K562 (cell line): ENCODE results near the gene BMP15. TPM values are rescaled to one million over a fixed set of nuclear protein-coding genes. Genes with fewer than 3 reads are reported as not detected.

ENCODE experiments used
- ATAC-seq: fragments of 200-7000 bp; cut with Tn5 transposase; 3 replicates; pipeline ENCODE4 v1.9.1; 2020; ENCODE audit warnings: moderate library complexity
- BruUV-seq: library from RNA; stranded (reverse); fragments of 400-500 nt; replicated peaks from 2 replicates; lab custom pipeline; 2021; lab: Mats Ljungman, UMichigan
- CTCF ChIA-PET: fragments of 300-600 bp; formaldehyde crosslinking; extraction: SDS; loops from one replicate; lab custom pipeline; 2021; ENCODE audit warnings: low intra/inter-chr PET ratio; lab: Yijun Ruan, JAX
- POLR2A ChIA-PET: fragments of 300-600, 350-650 bp; sonication (Branson Sonifier 250); formaldehyde crosslinking; extraction: SDS; loops from one replicate; lab custom pipeline; 2021; ENCODE audit warnings: antibody characterized with exemption, inconsistent platforms; lab: Yijun Ruan, JAX
- DNase-seq, 4 experiments: peaks; one replicate each; pipeline versions ENCODE4 v3.0.0 to v3.0.0-alpha.2; 2011 to 2018; ENCODE audit warnings: low spot score in 3 of 4, mixed read lengths in 3 of 4; ENCODE audit errors: extremely low read depth in 1 of 4
- FAIRE-seq: peaks from 2 replicates; lab custom pipeline; 2011; peaks lifted over from hg19 to GRCh38; lab: Jason Lieb, UNC
- H2AFZ ChIP-seq: 2 replicates; pipeline ENCODE4 v1.6.0; 2011; ENCODE audit warnings: low read depth, low read length, control low read depth, inconsistent platforms
- H3K27ac ChIP-seq: fragments of 200-600 bp; 3 replicates; pipeline ENCODE4 v1.8.0; 2011; ENCODE audit warnings: low read depth, mild to moderate bottlenecking, control low read depth, inconsistent platforms, low read length, moderate library complexity, mixed read lengths; ENCODE audit errors: extremely low read depth
- H3K27me3 ChIP-seq, 2 experiments: fragments of 300-600 bp in 1 of 2; 2 replicates in 1 of 2; 3 replicates in 1 of 2; pipeline versions ENCODE4 v1.6.0 to v1.8.0; 2011; ENCODE audit warnings: inconsistent platforms in 2 of 2, low read length in 2 of 2, mild to moderate bottlenecking in 1 of 2, mixed read lengths in 1 of 2, moderate library complexity in 1 of 2; ENCODE audit not compliant: control insufficient read depth in 2 of 2, insufficient read depth in 2 of 2
- H3K36me3 ChIP-seq: fragments of 300-600 bp; 3 replicates; pipeline ENCODE4 v1.8.0; 2011; ENCODE audit warnings: mild to moderate bottlenecking, low read length, inconsistent platforms; ENCODE audit not compliant: control insufficient read depth, insufficient read depth
- H3K4me1 ChIP-seq, 2 experiments: fragments of 200-600 bp in 1 of 2; replicated peaks in 1 of 2; 2 replicates in 1 of 2; 3 replicates in 1 of 2; pipeline versions ENCODE4 v1.5.1 to v1.8.0; 2011; ENCODE audit warnings: inconsistent platforms in 2 of 2, low read length in 2 of 2, mild to moderate bottlenecking in 1 of 2, mixed read lengths in 1 of 2, moderate library complexity in 1 of 2; ENCODE audit not compliant: control insufficient read depth in 2 of 2, insufficient read depth in 2 of 2
- H3K4me2 ChIP-seq: 2 replicates; pipeline ENCODE4 v1.6.1; 2011; ENCODE audit warnings: low read length, control low read depth, inconsistent platforms, mixed read lengths; ENCODE audit not compliant: insufficient read depth
- H3K4me3 ChIP-seq: fragments of 200-600 bp; sonication (generic), shearing (Covaris generic); 2 replicates; pipeline ENCODE4 v1.5.1; 2016; ENCODE audit warnings: control low read depth, inconsistent platforms
- H3K79me2 ChIP-seq: fragments of 200-600 bp; 3 replicates; pipeline ENCODE4 v1.8.0; 2011; ENCODE audit warnings: low read length, inconsistent platforms; ENCODE audit not compliant: control insufficient read depth, insufficient read depth
- H3K9ac ChIP-seq, 2 experiments: 2 replicates each; pipeline versions ENCODE4 v1.6.0 to v1.6.1; 2011; ENCODE audit warnings: low read depth in 2 of 2, low read length in 2 of 2, control low read depth in 1 of 2, inconsistent platforms in 1 of 2, mild to moderate bottlenecking in 1 of 2, mixed read lengths in 1 of 2; ENCODE audit not compliant: insufficient read depth in 1 of 2
- H3K9me1 ChIP-seq: one replicate; pipeline ENCODE4 v1.6.0; 2011; ENCODE audit warnings: inconsistent platforms, mild to moderate bottlenecking, low read length, moderate library complexity; ENCODE audit not compliant: control insufficient read depth, insufficient read depth
- H3K9me3 ChIP-seq: replicated peaks from 2 replicates; pipeline ENCODE4 v1.5.1; 2011; ENCODE audit warnings: low read depth, low read length, inconsistent platforms; ENCODE audit not compliant: control insufficient read depth, insufficient read depth
- H4K20me1 ChIP-seq: replicated peaks from 2 replicates; pipeline ENCODE4 v1.6.1; 2011; ENCODE audit warnings: low read length, inconsistent platforms, mixed read lengths; ENCODE audit not compliant: control insufficient read depth, insufficient read depth
- FOXA1 ChIP-seq: fragments of 450-650 bp; IDR thresholded peaks from 2 replicates; pipeline ENCODE4 v1.6.1; 2016; ENCODE audit warnings: mild to moderate bottlenecking, borderline replicate concordance
- HMG20A ChIP-seq: fragments of 450-650 bp; formaldehyde crosslinking; conservative IDR thresholded peaks from 2 replicates; pipeline ENCODE4 v1.4.0; 2020; ENCODE audit warnings: mild to moderate bottlenecking, mixed read lengths
- KLF1 ChIP-seq: fragments of 450-650 bp; IDR thresholded peaks from 2 replicates; pipeline ENCODE4 v1.6.1; 2016; ENCODE audit warnings: missing genetic modification characterization, missing compliant biosample characterization
- RBFOX2 ChIP-seq: fragments of 200-400 bp; formaldehyde crosslinking; IDR thresholded peaks from 2 replicates; pipeline ENCODE4 v1.6.1; 2017; ENCODE audit warnings: low read depth, mild to moderate bottlenecking, low read length, moderate library complexity
- RBM22 ChIP-seq: fragments of 200-400 bp; formaldehyde crosslinking; IDR thresholded peaks from 2 replicates; pipeline ENCODE4 v1.6.1; 2018; ENCODE audit warnings: low read length, low read depth; ENCODE audit not compliant: poor library complexity, severe bottlenecking
- SMAD2 ChIP-seq: fragments of 150-350 bp; IDR thresholded peaks from 2 replicates; pipeline ENCODE4 v1.6.1; 2014; ENCODE audit warnings: low read depth, mild to moderate bottlenecking, low read length
- TSC22D4 ChIP-seq: fragments of 450-650 bp; IDR thresholded peaks from 2 replicates; pipeline ENCODE4 v1.6.1; 2016; ENCODE audit warnings: missing genetic modification characterization, missing biosample characterization, control low read depth
- ZFPM2 ChIP-seq: fragments of 250-450 bp; sonication (Bioruptor Pico); IDR thresholded peaks from 2 replicates; pipeline ENCODE4 v1.5.1; 2022; ENCODE audit warnings: mild to moderate bottlenecking
- ZNF347 ChIP-seq: fragments of 450-650 bp; formaldehyde crosslinking; IDR thresholded peaks from 2 replicates; pipeline ENCODE4 v1.4.0; 2020; ENCODE audit warnings: low read depth, mild to moderate bottlenecking, moderate library complexity
- ZNF589 ChIP-seq: fragments of 200-800 bp; sonication (Bioruptor generic); IDR thresholded peaks from 2 replicates; pipeline ENCODE4 v1.6.1; 2016; ENCODE audit warnings: low read depth, missing genetic modification characterization, missing compliant biosample characterization
- WGBS: fragments of 100-300 bp; shearing (Covaris generic); methylation state at CpG from one replicate; pipeline ENCODE4 v1.1.6; 2016; ENCODE audit warnings: low coverage, mixed read lengths; ENCODE audit not compliant: insufficient coverage; ENCODE audit errors: missing lambda C conversion rate; 5-methylcytosine and 5-hydroxymethylcytosine counted together
- in situ Hi-C: fragments of 300-500 bp; cut with MboI; formaldehyde crosslinking; loops from 4 replicates; pipeline ENCODE4 v1.15.0; 2018; ENCODE audit warnings: inconsistent platforms, mixed read lengths
- intact Hi-C: fragments of 100-400 bp; cut with micrococcal nuclease; formaldehyde crosslinking; loops from 2 replicates; pipeline ENCODE4 v1.14.2; 2022
- polyA plus RNA-seq, 8 experiments: library from polyadenylated mRNA; depleted of rRNA in 4 of 8; stranded (reverse) in 5 of 8; unstranded in 3 of 8; fragments of >200 nt; fragmentation: Nextera tagmentation in 2 of 8; fragmentation: Illumina TruSeq in 1 of 8; extraction: Ambion mirVana in 2 of 8; extraction: Trizol in 1 of 8; gene quantifications; 2 replicates each; pipeline versions ENCODE4 v1.2.1 to v1.2.3, GENCODE V29; 2011 to 2014; ENCODE audit warnings: inconsistent platforms in 1 of 8, missing spikeins in 1 of 8
- total RNA-seq, 7 experiments: library from RNA; depleted of rRNA in 6 of 7; stranded (reverse); fragments of >200 nt in 6 of 7; fragmentation: Illumina TruSeq in 2 of 7; extraction: Trizol in 2 of 7; gene quantifications; 2 replicates each; pipeline versions ENCODE4 v1.2.1 to v1.2.3, GENCODE V29; 2011 to 2021; ENCODE audit warnings: low replicate concordance in 1 of 7
- TF ChIP-seq, protein P1 (sequence below): fragments of 200-800 bp; sonication (Bioruptor generic); IDR thresholded peaks from 2 replicates; pipeline ENCODE4 v1.6.1; 2016; ENCODE audit warnings: missing genetic modification characterization, missing compliant biosample characterization

Gene BMP15
- total and polyA plus RNA-seq, 9 of the 15 experiments (the other 6 are each of a cell fraction or from before 2014, with no cell fraction given) = not detected

DNA sequence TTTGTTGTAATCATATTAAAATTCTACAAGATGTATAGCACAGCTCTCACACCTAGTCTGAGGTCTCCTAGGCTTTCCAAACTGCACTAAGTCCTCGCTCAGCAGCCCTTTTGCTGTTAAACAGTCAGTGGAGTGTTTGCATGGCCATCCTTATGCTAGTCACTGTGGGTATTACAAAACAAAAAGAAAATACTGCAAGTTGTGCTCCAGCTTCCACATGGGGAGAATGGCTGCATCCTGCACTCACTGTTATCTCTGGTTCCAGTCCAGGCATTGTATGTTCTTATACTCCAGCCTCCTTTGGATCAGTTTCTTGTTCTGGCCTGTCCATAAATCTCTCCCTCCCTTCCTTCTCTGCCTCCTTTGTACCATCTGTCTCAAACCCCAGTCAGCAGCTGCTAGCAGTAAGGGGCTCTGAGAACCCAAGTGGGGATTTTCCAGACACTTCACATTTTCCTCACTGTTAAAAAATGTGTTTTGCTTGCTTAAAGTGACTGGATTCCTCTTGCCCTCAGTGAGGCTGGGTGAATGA is 38.5 kb upstream of the BMP15 start:
- Histone ChIP-seq H3K36me3 (no peaks in the 10 kb centered on the region), H3K9me1 (no peaks in the 10 kb centered on the region), H4K20me1 (no peaks in the 10 kb centered on the region), H3K27ac (no peak overlapping the region), H3K9me3 (no peaks in the 10 kb centered on the region), H3K4me2 (no peak overlapping the region), H2AFZ (no peak overlapping the region), H3K27me3 (no peaks in the 10 kb centered on the region), H3K4me3 (no peak overlapping the region), H3K9ac (no peak overlapping the region), H3K79me2 (no peaks in the 10 kb centered on the region), H3K4me1 (no peaks in the 10 kb centered on the region)
- no TSS peak for BruUV-seq
- no peak for TF ChIP-seq HMG20A (CRISPR knock-in tag)
- ATAC-seq = no peak
- POLR2A ChIA-PET = no interaction called here
- intact Hi-C loops = no loop called here
- in situ Hi-C loops = no loop called here
- DNase-seq = no peak
- CTCF ChIA-PET = no interaction called here
- FAIRE-seq = no peak
- WGBS = 0% methylated on average over 1 of the region's 1 CpG

DNA sequence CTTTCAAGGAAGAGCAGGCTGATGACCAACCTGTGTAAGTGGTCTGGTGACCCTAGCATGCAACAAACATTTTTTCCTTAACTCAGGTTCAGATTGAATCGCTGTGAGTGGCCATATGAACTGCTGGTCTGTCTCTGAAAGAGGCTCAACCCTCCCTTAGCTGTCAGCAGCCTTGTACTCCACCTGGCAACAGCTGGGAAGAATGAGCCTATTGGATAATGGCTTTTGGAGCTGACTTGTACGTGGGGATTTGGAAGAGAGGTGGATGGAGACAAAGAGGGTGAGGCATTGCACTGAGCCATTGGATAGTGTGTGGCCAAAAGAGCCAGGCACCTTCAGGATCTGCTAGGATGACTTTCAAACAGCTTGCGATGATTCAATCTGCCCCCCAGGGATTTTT is 35.7 kb upstream of the BMP15 start:
- CTCF ChIA-PET = no interaction called here

More for the DNA sequence above, 35.7 kb upstream of the BMP15 start:
- DNase-seq = no peak
- no peaks in the 10 kb centered on the region for H4K20me1 ChIP-seq
- H3K9me1 ChIP-seq = no peaks in the 10 kb centered on the region
- no peaks in the 10 kb centered on the region for H3K9me3 ChIP-seq
- H3K4me1 ChIP-seq = no peaks in the 10 kb centered on the region
- no peak overlapping the region for H3K9ac ChIP-seq
- TF ChIP-seq SMAD2 (no peak), RBFOX2 (no peak), FOXA1 (no peak), TSC22D4 (tag) (no peak), ZNF589 (CRISPR knock-in tag) (no peak), ZNF347 (no peak), ZFPM2 (CRISPR knock-in tag) (no peak), RBM22 (no peak), KLF1 (tag) (no peak)
- TF ChIP-seq, protein P1, sequence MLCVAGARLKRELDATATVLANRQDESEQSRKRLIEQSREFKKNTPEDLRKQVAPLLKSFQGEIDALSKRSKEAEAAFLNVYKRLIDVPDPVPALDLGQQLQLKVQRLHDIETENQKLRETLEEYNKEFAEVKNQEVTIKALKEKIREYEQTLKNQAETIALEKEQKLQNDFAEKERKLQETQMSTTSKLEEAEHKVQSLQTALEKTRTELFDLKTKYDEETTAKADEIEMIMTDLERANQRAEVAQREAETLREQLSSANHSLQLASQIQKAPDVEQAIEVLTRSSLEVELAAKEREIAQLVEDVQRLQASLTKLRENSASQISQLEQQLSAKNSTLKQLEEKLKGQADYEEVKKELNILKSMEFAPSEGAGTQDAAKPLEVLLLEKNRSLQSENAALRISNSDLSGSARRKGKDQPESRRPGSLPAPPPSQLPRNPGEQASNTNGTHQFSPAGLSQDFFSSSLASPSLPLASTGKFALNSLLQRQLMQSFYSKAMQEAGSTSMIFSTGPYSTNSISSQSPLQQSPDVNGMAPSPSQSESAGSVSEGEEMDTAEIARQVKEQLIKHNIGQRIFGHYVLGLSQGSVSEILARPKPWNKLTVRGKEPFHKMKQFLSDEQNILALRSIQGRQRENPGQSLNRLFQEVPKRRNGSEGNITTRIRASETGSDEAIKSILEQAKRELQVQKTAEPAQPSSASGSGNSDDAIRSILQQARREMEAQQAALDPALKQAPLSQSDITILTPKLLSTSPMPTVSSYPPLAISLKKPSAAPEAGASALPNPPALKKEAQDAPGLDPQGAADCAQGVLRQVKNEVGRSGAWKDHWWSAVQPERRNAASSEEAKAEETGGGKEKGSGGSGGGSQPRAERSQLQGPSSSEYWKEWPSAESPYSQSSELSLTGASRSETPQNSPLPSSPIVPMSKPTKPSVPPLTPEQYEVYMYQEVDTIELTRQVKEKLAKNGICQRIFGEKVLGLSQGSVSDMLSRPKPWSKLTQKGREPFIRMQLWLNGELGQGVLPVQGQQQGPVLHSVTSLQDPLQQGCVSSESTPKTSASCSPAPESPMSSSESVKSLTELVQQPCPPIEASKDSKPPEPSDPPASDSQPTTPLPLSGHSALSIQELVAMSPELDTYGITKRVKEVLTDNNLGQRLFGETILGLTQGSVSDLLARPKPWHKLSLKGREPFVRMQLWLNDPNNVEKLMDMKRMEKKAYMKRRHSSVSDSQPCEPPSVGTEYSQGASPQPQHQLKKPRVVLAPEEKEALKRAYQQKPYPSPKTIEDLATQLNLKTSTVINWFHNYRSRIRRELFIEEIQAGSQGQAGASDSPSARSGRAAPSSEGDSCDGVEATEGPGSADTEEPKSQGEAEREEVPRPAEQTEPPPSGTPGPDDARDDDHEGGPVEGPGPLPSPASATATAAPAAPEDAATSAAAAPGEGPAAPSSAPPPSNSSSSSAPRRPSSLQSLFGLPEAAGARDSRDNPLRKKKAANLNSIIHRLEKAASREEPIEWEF (CRISPR knock-in tag) = no peak
- TF ChIP-seq, all 486 proteins: peak for 0
- in situ Hi-C loops = no loop called here
- 0% methylated on average over 1 of the region's 3 CpGs for WGBS
- Histone ChIP-seq H3K4me2 (no peak overlapping the region), H3K27me3 (no peaks in the 10 kb centered on the region), H3K79me2 (no peaks in the 10 kb centered on the region), H3K4me3 (no peak overlapping the region), H2AFZ (no peak overlapping the region), H3K36me3 (no peaks in the 10 kb centered on the region), H3K27ac (no peak overlapping the region)
- no TSS peak for BruUV-seq
- intact Hi-C loops = no loop called here
- ATAC-seq (no peak), FAIRE-seq (no peak)
- POLR2A ChIA-PET = no interaction called here
